Nephron progenitor cell (in vitro differentiated cells): ENCODE measurements around the gene CHAC1.

Experiments
- DNase-seq: peaks from one replicate; pipeline ENCODE4 v3.0.0; 2021
- H3K27ac Mint-ChIP-seq: 2 replicates; pipeline ENCODE4 v1.8.0; 2021; ENCODE audit warnings: mild to moderate bottlenecking, moderate library complexity, mixed read lengths
- H3K27me3 Mint-ChIP-seq: 2 replicates; pipeline ENCODE4 v1.8.0; 2021; ENCODE audit warnings: mild to moderate bottlenecking, low read depth, mixed read lengths; ENCODE audit not compliant: poor library complexity
- H3K36me3 Mint-ChIP-seq: 2 replicates; pipeline ENCODE4 v1.8.0; 2021; ENCODE audit warnings: low read depth, mixed read lengths
- H3K4me1 Mint-ChIP-seq: 2 replicates; pipeline ENCODE4 v1.8.0; 2021; ENCODE audit warnings: mixed read lengths
- H3K4me3 Mint-ChIP-seq: 2 replicates; pipeline ENCODE4 v1.8.0; 2021; ENCODE audit warnings: mild to moderate bottlenecking, moderate library complexity, mixed read lengths
- H3K9me3 Mint-ChIP-seq: 2 replicates; pipeline ENCODE4 v1.8.0; 2021; ENCODE audit warnings: mild to moderate bottlenecking, moderate library complexity, mixed read lengths
- CTCF ChIP-seq: fragments of 200-600 bp; sonication (generic); IDR thresholded peaks from 2 replicates; pipeline ENCODE4 v1.5.0; 2021; ENCODE audit warnings: antibody characterized with exemption

CHAC1 gene, protein sequence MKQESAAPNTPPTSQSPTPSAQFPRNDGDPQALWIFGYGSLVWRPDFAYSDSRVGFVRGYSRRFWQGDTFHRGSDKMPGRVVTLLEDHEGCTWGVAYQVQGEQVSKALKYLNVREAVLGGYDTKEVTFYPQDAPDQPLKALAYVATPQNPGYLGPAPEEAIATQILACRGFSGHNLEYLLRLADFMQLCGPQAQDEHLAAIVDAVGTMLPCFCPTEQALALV

GRCh38 chr15:40952901-40953712, at the start of gene CHAC1:
Gene CHAC1 (plus strand): TSS chr15:40953471. CDS start chr15:40953584, 113 bp downstream.
- Mint-ChIP-seq H3K9me3 (no peaks in the 10 kb centered on the region), H3K27me3 (peaks cover 38% of the 10 kb centered on the region), H3K4me3 (peak within 1 kb of the TSS; percentile 87), H3K4me1 (peaks cover 33% of the 10 kb centered on the region), H3K36me3 (no peaks in the 10 kb centered on the region), H3K27ac (no peak within 1 kb of the TSS)
- peak; percentile 92 for DNase-seq
- no peak for TF ChIP-seq CTCF

DNA sequence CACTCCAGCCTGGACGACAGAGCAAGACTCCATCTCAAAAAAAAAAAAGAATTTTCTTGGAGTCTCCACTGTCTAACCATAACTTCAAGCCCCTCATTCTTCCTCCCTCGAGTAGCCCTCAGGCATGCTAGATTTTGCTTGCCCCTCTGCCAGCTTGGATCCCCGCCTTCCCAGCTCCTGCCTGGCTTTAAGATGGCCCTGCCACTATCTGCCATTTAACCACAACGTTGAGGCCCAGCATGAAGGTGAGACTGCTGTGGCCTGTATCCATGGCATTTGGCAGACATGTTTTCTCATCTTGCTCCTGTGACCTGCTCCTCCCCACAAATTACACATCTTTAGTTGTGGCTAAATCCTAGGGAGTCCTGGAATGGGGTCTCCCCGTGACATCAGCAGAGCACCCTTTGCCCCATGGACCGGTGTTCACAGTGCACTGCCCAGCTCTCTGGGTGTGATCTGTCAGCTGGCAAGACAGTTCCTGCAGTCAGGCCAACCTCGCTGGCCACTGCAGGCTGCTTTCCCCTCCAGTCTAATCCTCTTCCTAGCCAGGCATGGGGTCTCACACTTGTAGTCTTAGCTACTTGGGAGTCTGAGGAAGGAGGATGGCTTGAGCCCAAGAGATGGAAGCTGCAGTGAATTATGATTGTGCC, 48.6 kb upstream of the CHAC1 start:
- no peak for TF ChIP-seq CTCF
- Mint-ChIP-seq H3K27me3 (peaks cover 7% of the 10 kb centered on the region), H3K4me3 (no peak overlapping the region), H3K4me1 (peaks cover 34% of the 10 kb centered on the region), H3K9me3 (no peaks in the 10 kb centered on the region), H3K27ac (no peak overlapping the region), H3K36me3 (peaks cover 15% of the 10 kb centered on the region)
- DNase-seq: no peak

DNA sequence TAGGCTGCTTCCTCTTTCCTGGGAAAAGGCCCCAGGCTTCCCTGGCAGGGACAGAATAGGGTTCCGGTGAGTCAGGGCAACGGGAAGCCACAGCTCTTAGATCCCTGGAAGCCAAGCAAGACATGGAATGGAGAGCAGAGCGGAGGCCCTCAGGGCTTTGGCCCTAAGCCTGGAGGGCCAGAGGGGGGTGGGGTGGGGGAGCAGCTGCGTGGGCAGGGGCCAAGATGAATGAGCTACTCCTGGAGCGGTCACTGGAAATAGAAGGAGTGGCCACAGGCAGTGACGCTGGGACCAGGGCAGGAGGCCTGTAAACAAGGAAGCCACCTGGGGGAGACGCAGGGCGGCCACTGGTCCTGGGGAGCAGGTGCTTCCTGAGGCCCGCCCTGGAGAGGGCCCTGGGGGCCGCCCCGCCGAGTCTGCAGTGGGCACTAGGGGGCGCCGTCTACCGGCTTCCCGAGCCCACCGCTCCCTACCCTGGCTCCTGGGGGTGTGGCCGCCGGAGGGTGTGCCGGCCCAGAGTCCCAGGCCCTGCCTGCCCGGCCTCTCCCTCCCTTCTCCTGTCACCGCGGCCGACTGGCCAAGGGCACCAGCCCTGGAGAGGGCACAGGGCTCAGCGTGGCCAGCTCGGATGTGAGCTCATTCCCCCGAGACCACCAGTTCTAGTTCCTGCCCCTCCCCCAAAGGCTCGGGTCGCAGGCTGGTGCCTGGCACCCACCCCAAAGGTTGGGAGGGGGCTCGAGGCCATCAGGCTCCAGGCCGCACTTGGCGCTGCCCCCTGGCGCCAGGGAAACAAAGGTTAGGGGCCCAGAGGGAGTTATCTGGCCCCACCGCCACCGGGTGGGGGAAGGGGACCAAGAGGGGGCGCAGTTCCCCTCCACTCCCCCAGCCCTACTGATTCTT, 46.9 kb upstream of the CHAC1 start:
- H3K4me3 Mint-ChIP-seq: no peak overlapping the region
- no peaks in the 10 kb centered on the region for H3K9me3 Mint-ChIP-seq
- peaks cover 51% of the 10 kb centered on the region for H3K4me1 Mint-ChIP-seq
- peaks cover 8% of the 10 kb centered on the region for H3K36me3 Mint-ChIP-seq
- DNase-seq: peak; percentile 92
- no peak overlapping the region for H3K27ac Mint-ChIP-seq
- H3K27me3 Mint-ChIP-seq: peaks cover 7% of the 10 kb centered on the region
- TF ChIP-seq CTCF: peak; percentile 88

DNA sequence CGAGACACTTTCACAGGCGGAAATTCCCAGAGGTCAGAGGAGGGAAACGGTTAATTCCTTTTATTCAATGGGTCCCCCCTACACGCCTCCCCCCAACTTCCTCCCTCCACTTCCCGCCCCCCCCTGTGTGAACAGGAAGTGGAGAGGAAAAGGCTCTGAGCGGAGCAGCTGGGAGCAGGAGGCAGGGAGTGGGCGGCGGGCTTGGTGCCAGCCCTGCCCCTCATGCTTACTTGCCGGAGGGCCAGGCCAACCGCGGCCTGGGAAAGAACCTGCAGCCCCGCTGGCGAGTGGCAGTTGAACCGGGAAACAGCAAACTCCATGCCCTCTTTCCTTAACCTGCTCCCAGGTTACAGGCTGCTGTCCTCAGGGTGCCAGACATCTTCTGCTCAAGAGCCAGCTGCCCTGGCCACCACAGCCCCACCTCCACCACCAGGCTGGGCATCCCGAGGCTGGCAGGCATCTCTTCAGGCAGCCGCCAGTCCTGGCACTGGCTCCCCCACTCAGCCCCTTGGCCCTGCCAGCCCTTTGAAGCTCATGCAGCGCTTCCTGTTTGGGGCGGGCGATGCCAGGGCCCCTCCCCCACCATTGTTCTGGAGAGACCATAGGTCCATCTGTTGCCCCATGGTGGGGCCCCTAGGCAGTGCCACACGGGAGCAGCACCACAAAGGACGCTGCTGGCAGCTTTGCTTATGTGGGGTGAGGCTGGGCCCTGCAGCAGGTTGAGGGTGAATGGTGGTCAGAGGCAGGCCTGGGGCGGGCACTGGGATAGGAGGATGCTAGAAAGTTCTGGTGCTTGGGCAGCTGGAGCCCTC, 46.1 kb upstream of the CHAC1 start:
- TF ChIP-seq CTCF: no peak
- Mint-ChIP-seq H3K36me3 (peaks cover 8% of the 10 kb centered on the region), H3K9me3 (no peaks in the 10 kb centered on the region), H3K27me3 (peaks cover 7% of the 10 kb centered on the region), H3K4me3 (no peak overlapping the region), H3K4me1 (peaks cover 60% of the 10 kb centered on the region), H3K27ac (no peak overlapping the region)
- DNase-seq: no peak

DNA sequence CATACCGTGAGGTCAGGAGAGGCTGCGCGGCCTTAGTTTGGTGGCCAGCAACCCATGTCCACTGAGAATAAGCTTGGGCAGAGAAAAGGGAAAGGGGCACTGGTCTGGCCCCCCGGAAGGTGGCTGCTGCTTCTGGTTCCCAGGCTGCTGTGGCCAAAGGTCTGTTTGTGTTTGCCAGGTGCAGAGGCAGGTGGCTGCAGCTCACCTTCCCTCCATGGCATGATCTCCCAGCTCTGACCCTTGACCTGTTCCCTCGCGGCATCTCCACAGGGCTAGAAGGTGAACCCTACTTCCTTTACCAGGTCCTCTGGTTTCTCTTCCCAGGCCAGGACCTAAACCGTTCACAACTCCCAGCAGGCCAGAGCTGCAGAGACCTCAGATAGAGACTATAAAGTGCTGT, 45.2 kb upstream of the CHAC1 start:
- H3K27ac Mint-ChIP-seq: no peak overlapping the region

More for the DNA sequence above, 45.2 kb upstream of the CHAC1 start:
- no peaks in the 10 kb centered on the region for H3K9me3 Mint-ChIP-seq
- peaks cover 7% of the 10 kb centered on the region for H3K27me3 Mint-ChIP-seq
- no peak overlapping the region for H3K4me3 Mint-ChIP-seq
- no peak for TF ChIP-seq CTCF
- H3K4me1 Mint-ChIP-seq: peaks cover 58% of the 10 kb centered on the region
- no peak for DNase-seq
- H3K36me3 Mint-ChIP-seq: peaks cover 8% of the 10 kb centered on the region
